Uterus (tissue), 2 donors: ENCODE results near the gene GTF2I.

ENCODE experiments used
- CTCF ChIP-seq, 4 experiments: fragments of 200-600 bp in 2 of 4; fragments of 450-650 bp in 2 of 4; sonication (generic) in 2 of 4; IDR thresholded peaks; one replicate each; pipeline ENCODE4 v1.5.1; 2016 to 2019; ENCODE audit warnings: antibody characterized with exemption in 4 of 4, mild to moderate bottlenecking in 2 of 4, moderate library complexity in 1 of 4
- POLR2A ChIP-seq, 2 donors: fragments of 450-650 bp; IDR thresholded peaks; one replicate each; pipeline ENCODE4 v1.6.1; 2016; ENCODE audit warnings: antibody characterized with exemption in 2 of 2, mild to moderate bottlenecking in 1 of 2, moderate library complexity in 1 of 2

DNA sequence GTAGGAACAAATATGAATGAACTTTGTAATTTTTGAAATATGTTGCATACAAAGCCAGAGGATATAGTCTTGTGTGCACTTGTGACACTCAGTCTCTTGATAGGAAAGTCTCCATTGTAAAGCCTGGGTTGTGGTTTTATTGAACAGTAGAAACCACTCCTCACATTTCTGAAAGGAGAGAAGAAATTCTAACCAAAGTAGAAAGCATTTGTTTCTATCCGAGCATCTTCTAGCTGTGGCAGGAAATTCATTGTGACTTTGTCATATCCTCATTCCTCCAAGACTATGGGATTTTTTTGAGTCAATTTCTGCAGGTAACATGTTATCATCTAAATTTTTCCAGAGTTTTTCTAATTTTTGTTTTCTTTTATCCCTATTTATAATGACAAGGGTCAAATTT lies 60.8 kb downstream of the GTF2I start:
- no peak for TF ChIP-seq CTCF (IDR thresholded peaks at IDR 0.05)
- TF ChIP-seq POLR2A (IDR thresholded peaks at IDR 0.05) = no peak
